Epithelial cell of esophagus (primary cell): Measurements from ENCODE around the gene LIFR.

Experiments used
- DNase-seq: peaks from one replicate; pipeline ENCODE4 v3.0.0; 2010; ENCODE audit warnings: low read depth
- H3K4me3 ChIP-seq: 2 replicates; pipeline ENCODE4 v1.5.1; 2011; ENCODE audit warnings: mild to moderate bottlenecking, low read length, control low read depth
- TF ChIP-seq, protein P1 (sequence below): IDR thresholded peaks from 2 replicates; pipeline ENCODE4 v1.5.1; 2011; ENCODE audit warnings: low read depth, mild to moderate bottlenecking, low read length, control low read depth, inconsistent platforms; ENCODE audit not compliant: insufficient read depth; ENCODE audit errors: missing control alignments

The LIFR gene

GRCh38 chr5:38472541-38472940 lies 83.9 kb downstream of the LIFR start:
- DNase-seq: no peak
- no peak overlapping the region for H3K4me3 ChIP-seq
- TF ChIP-seq, protein P1, sequence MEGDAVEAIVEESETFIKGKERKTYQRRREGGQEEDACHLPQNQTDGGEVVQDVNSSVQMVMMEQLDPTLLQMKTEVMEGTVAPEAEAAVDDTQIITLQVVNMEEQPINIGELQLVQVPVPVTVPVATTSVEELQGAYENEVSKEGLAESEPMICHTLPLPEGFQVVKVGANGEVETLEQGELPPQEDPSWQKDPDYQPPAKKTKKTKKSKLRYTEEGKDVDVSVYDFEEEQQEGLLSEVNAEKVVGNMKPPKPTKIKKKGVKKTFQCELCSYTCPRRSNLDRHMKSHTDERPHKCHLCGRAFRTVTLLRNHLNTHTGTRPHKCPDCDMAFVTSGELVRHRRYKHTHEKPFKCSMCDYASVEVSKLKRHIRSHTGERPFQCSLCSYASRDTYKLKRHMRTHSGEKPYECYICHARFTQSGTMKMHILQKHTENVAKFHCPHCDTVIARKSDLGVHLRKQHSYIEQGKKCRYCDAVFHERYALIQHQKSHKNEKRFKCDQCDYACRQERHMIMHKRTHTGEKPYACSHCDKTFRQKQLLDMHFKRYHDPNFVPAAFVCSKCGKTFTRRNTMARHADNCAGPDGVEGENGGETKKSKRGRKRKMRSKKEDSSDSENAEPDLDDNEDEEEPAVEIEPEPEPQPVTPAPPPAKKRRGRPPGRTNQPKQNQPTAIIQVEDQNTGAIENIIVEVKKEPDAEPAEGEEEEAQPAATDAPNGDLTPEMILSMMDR: no peak

DNA sequence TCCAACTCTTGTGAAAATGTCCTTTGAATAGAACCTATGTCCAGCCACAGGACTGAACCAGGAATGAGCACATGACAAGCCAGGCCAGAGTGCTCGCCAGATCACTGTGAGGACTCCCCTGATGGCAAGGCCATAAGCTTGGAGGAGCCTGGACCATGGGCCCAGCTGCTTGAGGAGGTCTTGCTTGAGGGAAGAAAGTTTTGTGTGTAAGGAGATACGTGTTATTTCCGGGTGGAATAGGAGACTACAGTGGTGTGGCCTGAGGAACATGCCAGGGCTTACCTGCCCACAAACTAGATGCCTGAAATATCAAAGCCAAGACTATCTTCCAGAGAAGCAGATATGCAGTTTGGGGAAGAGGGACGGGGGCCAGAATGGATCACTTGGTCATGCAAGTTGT lies 84.7 kb downstream of the LIFR start:
- DNase-seq: no peak
- H3K4me3 ChIP-seq: no peak overlapping the region
- TF ChIP-seq, protein P1: no peak

DNA sequence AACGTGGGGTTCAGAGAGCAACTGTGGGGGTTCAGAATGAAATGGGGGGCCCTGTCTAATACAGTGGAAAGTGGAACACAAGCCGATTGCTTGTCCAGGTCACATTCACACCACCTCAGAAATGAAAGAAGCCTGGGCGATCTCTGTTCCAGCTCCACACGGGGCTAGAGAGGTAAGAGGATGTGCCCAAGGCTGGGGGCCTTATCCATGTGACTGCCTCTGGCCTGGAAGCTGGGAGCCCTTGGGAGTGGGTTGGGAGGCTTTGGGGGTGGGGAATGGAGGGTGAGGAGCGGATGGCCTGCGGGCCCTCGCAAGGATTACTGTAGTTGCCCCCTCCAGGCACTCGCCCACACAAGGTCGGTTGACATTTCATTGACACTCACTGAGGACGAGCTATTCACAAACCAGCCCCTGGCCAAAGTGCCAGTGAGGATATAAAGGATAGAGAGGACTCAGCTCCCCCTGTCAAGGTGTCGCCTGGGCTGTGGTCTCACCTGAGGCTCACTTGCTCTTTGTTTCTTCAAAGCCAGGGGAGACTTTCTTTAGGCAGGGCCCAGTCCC lies 86.7 kb downstream of the LIFR start:
- DNase-seq: no peak
- H3K4me3 ChIP-seq: no peak overlapping the region
- TF ChIP-seq, protein P1: no peak

DNA sequence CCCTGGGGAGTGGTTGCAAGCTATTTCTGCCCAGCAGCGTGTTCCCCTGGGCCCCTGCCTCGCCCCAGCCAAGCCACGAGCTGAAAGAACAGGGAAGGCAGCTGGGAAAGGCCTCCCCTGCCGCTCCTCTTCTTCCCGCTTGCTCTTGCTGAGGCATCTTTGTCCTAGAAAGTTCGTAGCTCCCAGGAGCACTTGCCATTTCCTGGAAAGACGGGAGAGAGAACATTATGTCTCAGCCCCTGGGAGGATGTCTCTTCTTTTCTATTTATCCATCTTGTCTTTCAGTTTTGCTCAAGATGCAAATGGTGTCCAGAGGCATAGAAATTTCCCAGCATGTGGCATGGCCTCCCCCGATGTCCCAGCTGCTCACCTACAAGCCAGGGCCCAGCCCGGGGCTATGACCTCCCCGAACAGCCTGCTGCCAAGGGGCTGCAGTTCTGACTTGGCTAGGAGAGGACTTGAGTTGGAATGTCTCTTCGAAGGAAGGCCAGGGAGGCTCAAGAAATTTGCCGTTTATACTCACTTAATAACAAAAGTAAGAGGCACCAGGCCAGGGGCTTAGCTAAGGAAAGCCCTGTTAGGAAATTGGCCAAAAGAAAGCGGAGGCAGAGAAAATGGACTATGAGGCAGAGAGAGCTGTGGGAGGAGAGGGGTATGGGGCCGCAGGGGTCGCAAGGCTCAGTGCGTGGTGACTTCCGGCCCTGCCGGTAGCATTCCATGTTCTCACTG lies 87.3 kb downstream of the LIFR start:
- no peak overlapping the region for H3K4me3 ChIP-seq
- TF ChIP-seq, protein P1: no peak
- DNase-seq: no peak

DNA sequence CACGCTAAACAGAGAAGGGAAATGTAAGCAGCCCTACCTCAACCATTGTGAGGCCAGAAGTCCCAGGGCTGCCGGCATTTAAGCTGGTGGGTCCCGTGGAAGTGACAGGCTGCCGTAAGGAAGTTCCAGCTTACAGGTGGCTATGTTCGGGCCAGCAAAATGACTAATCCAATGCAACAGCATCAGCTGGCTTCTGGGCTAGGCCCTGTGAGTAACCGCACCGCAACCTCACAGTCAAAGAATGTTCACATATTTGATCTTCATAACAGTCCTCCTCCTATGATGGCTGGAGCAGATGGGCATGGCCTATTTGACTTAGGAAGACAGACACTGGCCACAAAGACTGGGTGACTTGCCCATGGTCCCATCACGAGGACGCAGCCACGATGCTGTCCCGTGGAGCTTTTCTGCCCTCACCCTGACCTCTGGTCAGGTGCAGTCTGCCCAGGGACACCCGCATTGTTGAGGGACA lies 88.2 kb downstream of the LIFR start:
- H3K4me3 ChIP-seq: no peak overlapping the region
- DNase-seq: peak; percentile 93
- TF ChIP-seq, protein P1: no peak

- H3K4me3 ChIP-seq: no peak overlapping the region
- TF ChIP-seq, protein P1: no peak
- DNase-seq: no peak
These were observed 88.9 kb downstream of the LIFR start for GRCh38 chr5:38467353-38468040.
